Activated T-cell treated with anti-CD3 and anti-CD28 coated beads for 1 hour (primary cell): ENCODE measurements around the gene SLC7A7.
"Not testable (repeated sequence)": the region's sequence is repeated elsewhere in the genome, so short reads cannot be mapped to it uniquely, and the experiment has no call there.

Source experiments
- DNase-seq: peaks from one replicate; pipeline ENCODE4 v3.0.0-alpha.2; 2020; ENCODE audit warnings: low read depth

The SLC7A7 gene

DNA sequence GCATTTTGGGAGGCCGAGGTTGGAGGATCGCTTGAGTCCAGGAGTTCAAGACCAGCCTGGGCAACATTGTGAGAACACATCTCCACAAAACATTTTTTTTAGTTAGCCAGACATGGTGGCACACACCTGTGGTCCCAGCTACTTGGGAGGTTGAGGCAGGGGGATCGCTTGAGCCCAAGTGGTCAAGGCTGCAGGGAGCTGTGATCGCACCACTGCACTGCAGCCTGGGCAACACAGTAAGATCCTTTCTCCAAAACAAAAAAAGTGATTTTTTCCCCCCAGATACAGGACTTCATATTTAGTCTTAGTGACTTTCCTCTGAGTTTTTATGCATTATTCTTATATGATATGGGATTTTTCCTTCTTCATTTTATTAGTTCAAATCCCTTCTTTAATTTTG is 28.6 kb downstream of the SLC7A7 start:
- no peak for DNase-seq

GRCh38 chr14:22781301-22781991 is 33.8 kb downstream of the SLC7A7 start:
- DNase-seq: no peak

DNA sequence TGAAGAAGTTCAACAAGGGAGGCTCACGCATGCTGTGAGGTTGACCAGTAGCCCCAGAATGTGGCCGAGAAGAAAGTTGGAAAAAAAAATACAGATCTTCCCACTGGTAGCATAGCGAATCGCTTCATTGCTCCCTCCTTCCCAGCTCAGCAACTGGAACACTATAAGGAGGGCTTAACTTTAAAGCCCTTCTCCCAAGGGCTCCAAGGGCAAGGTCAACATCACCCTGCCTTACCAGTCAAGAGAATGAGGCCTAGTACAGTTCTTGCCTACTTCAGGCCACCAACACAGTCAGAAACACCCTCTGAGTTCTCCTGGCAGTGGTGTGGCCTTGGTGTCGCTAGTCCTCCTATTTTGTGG is 34.3 kb downstream of the SLC7A7 start:
- no peak for DNase-seq

DNA sequence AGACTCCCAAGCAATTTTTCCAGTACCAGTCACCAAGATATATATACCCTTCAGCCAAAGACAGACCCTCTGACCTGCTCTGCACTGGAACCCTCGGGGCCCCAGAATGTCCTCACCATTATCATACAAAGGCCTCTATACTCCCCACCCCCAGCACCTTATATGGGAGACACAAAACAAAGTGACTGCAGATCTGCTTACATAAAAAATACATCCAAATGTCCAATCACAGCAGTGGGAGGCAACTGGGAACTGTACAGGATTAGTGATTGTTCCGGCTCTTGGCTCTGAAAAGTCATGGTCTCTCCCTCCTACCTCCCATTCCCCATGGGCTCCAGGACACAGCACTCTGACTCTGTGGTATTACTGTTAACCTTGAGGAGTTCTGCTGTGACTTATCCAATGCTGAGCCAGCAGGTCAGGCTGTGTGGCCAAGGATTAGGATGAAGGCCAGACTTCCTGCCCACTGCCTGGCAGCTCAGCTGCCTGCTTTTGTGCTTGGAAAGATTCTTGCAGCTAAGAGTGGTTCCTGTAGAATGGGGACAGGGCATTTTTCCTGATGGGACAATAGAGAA is 35.0 kb downstream of the SLC7A7 start:
- DNase-seq: no peak

DNA sequence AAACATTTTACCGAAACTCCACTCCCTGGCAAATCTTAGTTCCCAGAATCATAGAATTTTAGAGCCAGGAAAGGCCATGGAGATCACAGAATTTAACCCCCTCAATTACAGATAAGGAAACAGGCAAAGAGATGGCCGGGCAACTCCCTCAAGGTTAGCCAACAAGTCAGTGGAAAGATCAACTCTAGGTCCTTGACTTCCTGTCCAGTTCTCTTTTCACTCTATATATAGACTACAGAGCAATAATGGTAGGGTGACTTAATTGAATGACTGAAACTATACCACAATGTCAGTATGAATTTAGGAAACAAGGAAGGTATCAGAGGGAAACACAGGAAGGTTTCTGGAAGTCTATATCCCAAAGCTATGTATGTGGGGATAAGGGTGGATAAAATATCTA is 37.2 kb downstream of the SLC7A7 start:
- no peak for DNase-seq

DNA sequence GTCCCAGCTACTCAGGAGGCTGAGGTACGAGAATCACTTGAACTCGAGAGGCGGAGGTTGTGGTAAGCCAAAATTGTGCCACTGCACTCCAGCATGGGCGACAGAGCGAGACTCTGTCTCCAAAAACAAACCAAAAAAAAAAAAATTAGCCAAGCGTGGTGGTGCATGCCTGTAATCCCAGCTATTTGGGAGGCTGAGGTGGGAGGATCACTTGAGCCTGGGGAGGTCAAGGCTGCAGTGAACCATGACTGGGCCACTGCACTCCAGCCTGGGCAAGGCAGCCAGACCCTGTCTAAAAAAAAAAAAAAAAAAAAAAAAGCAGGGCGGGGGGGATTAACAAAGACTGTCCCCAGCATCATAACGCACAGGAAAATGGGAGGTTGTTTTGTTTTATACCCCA is 38.4 kb downstream of the SLC7A7 start:
- not testable (repeated sequence) for DNase-seq

DNA sequence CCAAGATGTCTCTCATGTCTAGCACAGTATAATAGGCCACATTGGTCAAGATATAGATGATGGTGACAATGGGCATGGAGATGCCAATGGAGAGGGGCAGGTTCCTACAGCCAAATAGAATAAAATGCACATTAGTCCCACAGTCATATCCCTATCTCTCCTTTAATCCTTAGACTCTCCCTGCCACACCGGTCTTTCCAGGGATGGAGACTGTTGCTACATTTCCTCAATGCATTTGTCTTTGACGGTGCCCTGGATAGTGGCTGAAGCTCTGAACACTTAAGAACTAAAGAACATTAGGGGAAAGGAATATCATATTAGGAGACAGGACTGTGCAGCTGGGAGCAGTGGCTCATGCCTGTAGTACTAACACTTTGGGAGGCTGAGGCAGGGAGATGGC is 39.0 kb downstream of the SLC7A7 start:
- DNase-seq: no peak

- no peak for DNase-seq
Measured at GRCh38 chr14:22774011-22774706, 41.1 kb downstream of the SLC7A7 start.

GRCh38 chr14:22773162-22774010 is 41.8 kb downstream of the SLC7A7 start:
- no peak for DNase-seq

- DNase-seq: no peak
Measured at GRCh38 chr14:22772725-22773124, 42.5 kb downstream of the SLC7A7 start.

DNA sequence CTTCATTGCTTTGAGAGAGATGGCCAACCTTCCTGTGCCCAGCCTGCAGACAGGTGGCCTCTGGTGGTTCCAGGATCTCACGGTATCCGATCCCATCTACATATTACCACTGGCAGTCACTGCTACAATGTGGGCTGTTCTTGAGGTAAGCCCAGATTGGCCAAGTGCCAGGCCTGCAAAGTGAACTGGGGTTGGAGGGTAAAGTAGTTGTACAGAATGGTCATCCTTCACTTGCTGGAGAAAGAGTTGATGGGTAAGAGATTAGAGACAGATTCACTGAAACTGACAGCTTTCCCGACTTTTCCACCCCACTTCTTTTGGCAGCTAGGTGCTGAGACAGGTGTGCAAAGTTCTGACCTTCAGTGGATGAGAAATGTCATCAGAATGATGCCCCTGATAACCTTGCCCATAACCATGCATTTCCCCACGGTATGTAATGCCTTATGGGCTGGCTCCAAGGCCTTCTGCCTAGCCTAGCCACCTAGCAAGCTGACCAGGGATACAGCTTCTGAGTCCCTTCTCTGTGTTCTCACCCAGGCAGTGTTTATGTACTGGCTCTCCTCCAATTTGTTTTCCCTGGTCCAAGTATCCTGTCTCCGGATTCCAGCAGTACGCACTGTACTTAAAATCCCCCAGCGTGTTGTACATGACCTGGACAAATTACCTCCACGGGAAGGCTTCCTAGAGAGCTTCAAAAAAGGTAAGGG is 44.6 kb downstream of the SLC7A7 start:
- DNase-seq: no peak

GRCh38 chr14:22769369-22769768 is 45.9 kb downstream of the SLC7A7 start:
- DNase-seq: no peak

- DNase-seq: no peak
Measured at GRCh38 chr14:22768947-22769346, 46.3 kb downstream of the SLC7A7 start.

- no peak for DNase-seq
Measured at GRCh38 chr14:22767323-22767589, 48.0 kb downstream of the SLC7A7 start.

DNA sequence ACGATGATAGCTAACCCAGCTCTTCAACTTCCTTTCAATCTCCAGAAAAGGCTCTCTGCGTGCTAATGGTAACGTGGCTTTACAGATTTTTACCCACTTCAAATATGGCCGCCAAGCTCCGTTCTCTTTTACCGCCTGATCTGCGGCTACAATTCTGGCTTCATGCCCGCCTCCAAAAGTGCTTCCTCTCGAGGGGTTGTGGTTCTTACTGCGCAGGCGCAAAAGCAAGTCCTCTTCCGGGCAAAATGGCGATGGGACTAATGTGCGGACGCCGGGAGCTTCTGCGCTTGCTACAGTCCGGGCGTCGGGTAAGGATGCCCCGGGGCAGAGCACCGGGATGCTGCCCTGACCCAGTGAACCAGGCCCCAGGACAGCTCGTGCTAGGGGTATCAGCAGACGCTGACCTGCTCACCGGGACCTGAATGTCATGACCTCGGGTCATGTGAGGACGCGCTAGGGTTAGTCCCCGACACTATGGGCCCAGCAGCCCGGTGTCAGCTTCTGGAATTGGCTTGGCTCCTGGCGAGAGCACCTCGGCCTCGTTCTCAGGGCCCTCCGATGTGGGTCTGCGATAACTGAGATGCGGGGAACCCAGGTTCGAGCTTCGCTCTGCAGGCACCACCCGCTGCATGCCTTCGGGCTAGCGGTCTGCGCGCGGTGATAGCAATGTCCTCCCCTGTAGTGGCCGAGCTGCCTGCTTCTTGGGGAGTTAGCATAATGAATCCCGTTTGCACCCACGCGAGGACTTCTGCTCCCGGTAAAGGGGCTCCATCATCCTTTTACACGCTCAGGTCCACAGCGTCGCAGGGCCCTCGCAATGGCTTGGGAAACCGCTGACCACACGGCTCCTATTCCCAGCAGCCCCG is 48.5 kb downstream of the SLC7A7 start, which contains the start of gene OXA1L:
Gene OXA1L (plus strand): TSS at position 232 of the 866 bp plus-strand sequence. CDS start 14 bp downstream, at position 246.
- peak; percentile 93 for DNase-seq

DNA sequence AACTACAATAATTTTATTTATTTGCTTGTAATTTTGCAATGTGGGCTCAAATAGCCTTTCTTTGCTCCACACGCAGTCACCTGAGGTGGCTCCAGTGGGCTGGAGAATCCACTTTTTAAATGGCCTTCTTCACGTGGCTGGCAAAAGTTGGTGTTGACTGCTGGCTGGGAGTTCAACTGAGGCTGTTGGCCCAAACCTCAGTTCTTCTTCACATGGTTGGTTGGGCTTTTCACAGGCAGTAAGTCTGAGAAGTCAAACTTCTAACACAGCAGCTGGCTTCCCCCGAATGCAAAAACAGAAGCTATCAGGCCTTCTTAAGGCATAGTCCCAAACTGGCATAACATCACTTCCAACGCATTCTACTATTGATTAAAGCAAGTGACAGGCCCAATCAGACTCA is 50.9 kb downstream of the SLC7A7 start:
- no peak for DNase-seq

DNA sequence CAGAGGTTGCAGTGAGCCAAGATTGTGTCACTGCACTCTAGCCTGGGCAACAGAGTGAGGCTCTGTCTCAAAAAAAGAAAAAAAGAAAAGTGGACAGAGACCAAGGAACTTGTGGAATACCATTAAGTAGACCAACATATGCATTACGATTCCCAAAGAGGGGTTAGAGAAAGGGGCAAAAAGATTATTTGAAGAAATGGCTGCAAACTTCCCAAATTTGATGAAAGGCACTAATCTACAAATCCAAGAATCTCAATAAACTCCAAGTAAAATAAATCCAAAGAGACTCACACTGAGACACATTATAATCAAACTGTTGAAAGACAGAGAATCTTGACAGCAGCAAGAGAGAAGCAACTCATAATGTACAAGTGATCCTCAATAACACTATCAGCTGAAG is 53.5 kb downstream of the SLC7A7 start:
- no peak for DNase-seq

GRCh38 chr14:22757972-22758650 is 57.1 kb downstream of the SLC7A7 start:
- not testable (repeated sequence) for DNase-seq

GRCh38 chr14:22753586-22753985 is 61.6 kb downstream of the SLC7A7 start:
- no peak for DNase-seq

DNA sequence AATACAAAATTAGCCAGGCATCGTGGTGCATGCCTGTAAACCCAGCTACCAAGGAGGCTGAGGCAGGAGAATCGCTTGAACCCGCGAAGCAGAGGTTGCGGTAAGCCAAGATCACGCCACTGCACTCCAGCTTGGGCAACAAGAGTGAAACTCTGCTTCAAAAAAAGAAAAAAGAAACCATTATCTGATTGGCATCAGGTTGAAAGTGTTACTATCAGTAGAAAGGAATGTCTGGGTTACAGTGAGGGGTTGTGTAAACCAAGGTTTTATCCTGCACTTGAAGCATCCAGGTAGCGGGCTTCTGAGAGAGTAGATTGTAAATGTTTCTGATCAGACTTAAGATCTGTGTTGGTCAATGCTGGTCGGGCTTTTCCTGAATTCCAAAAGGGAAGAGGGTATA is 62.8 kb downstream of the SLC7A7 start:
- DNase-seq: no peak
